ENCODE results near the gene GJD4. TPM values are rescaled to one million over a fixed set of nuclear protein-coding genes. Genes with fewer than 3 reads are reported as not detected.

GJD4 gene
- total and polyA plus RNA-seq, 2 donors (not counting 1 experiment from before 2014, with no cell fraction given) = not detected

- 93% methylated on average over 10 of the region's 11 CpGs for WGBS (ENCODE audit: insufficient coverage)
- H3K4me2 ChIP-seq (replicated peaks; ENCODE audit: low read depth, low read length, poor library complexity, severe bottlenecking) = no peak overlapping the region
- no peaks in the 10 kb centered on the region for H3K4me1 Mint-ChIP-seq
- H3K36me3 ChIP-seq (replicated peaks in 1 of 2; ENCODE audit: control extremely low read depth in 1 of 2, control insufficient read depth in 1 of 2, extremely low read depth in 1 of 2, insufficient read depth in 2 of 2, low read length in 1 of 2) = no peaks in the 10 kb centered on the region
- no peak overlapping the region for H3K4me3 ChIP-seq (ENCODE audit: control extremely low read depth in 1 of 5, extremely low read depth in 1 of 5, insufficient read depth in 1 of 5, low read depth in 2 of 5, low read length in 4 of 5)
- no peak overlapping the region for H2AFZ ChIP-seq (ENCODE audit: insufficient read depth, low read depth, low read length, poor library complexity, severe bottlenecking)
- H3K79me2 ChIP-seq (ENCODE audit: control insufficient read depth, insufficient read depth, low read length) = no peaks in the 10 kb centered on the region
- ATAC-seq (ENCODE audit: low read depth) (no peak), DNase-seq (no peak)
- peaks cover 0 to 3% (median 2%) of the 10 kb centered on the region in 3 donors for H3K9me3 ChIP-seq (ENCODE audit: control extremely low read depth in 1 of 3, control insufficient read depth in 2 of 3, insufficient read depth in 1 of 3, low read length in 2 of 3)
- intact Hi-C loops (cut with micrococcal nuclease) = no loop called here
- peaks cover 0 to 8% (median 1%) of the 10 kb centered on the region in 4 experiments for H3K27me3 ChIP-seq (replicated peaks in 1 of 4; ENCODE audit: control extremely low read depth in 1 of 4, control insufficient read depth in 3 of 4, insufficient read depth in 4 of 4, low read length in 3 of 4)
- no peak overlapping the region for H3K4me3 Mint-ChIP-seq
- CTCF ChIA-PET = no interaction called here
- peaks cover 16% of the 10 kb centered on the region for H3K27me3 Mint-ChIP-seq
- no peaks in the 10 kb centered on the region for H3K4me1 ChIP-seq (ENCODE audit: control insufficient read depth in 2 of 2, insufficient read depth in 2 of 2, low read length in 2 of 2)
- H3K9ac ChIP-seq (ENCODE audit: low read length) = no peak overlapping the region
- H3K27ac Mint-ChIP-seq = no peak overlapping the region
- no peaks in the 10 kb centered on the region for H4K20me1 ChIP-seq (ENCODE audit: control insufficient read depth, insufficient read depth, low read length, poor library complexity, severe bottlenecking)
- no peak overlapping the region for H3K27ac ChIP-seq (ENCODE audit: low read length in 2 of 2)
- POLR2A ChIA-PET = no interaction called here
- TF ChIP-seq, protein P1, sequence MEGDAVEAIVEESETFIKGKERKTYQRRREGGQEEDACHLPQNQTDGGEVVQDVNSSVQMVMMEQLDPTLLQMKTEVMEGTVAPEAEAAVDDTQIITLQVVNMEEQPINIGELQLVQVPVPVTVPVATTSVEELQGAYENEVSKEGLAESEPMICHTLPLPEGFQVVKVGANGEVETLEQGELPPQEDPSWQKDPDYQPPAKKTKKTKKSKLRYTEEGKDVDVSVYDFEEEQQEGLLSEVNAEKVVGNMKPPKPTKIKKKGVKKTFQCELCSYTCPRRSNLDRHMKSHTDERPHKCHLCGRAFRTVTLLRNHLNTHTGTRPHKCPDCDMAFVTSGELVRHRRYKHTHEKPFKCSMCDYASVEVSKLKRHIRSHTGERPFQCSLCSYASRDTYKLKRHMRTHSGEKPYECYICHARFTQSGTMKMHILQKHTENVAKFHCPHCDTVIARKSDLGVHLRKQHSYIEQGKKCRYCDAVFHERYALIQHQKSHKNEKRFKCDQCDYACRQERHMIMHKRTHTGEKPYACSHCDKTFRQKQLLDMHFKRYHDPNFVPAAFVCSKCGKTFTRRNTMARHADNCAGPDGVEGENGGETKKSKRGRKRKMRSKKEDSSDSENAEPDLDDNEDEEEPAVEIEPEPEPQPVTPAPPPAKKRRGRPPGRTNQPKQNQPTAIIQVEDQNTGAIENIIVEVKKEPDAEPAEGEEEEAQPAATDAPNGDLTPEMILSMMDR (IDR thresholded peaks at IDR 0.05) = no peak
- no peak for TF ChIP-seq EZH2 (IDR thresholded peaks at IDR 0.05; ENCODE audit: borderline replicate concordance, insufficient read depth, low read depth, low read length, poor library complexity, severe bottlenecking)
- no peaks in the 10 kb centered on the region for H3K9me3 Mint-ChIP-seq (ENCODE audit: insufficient read depth)
Observed at GRCh38 chr10:35585356-35585755, 19.8 kb upstream of the GJD4 start.

DNA sequence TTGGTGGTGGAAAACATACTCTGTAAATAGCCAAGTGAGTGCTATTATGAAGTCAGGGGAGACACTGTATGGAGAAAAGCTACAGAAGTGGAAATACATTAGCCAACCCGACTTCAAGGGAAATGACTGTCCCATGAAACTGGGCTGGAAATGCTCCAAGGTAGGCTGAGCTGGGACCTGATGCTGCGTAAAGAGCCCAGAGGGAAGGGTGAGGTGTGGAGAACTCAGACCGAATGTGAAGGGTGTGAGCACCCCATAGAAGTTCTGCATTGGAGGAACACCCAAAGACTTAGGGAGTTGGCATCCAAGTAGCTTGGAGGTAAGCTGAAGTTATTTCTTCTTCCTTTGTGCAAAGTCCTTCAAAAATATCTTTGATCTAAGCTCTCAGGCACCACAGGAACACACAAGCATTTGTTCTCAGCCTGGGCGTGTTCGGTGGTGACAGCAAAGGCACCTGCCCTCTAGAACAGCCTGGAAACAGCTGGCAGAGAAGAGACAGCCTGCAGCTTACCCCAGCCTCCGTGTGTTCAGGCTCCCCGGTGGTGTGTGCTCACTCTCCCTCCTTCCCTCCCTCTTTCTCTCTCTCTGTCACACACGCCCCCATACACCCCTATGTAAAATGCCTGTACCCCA, 19.1 kb upstream of the GJD4 start:
- DNase-seq = no peak
- Histone ChIP-seq H3K4me3 (ENCODE audit: control extremely low read depth in 1 of 5, extremely low read depth in 1 of 5, insufficient read depth in 1 of 5, low read depth in 2 of 5, low read length in 4 of 5) (no peak overlapping the region), H3K36me3 (replicated peaks in 1 of 2; ENCODE audit: control extremely low read depth in 1 of 2, control insufficient read depth in 1 of 2, extremely low read depth in 1 of 2, insufficient read depth in 2 of 2, low read length in 1 of 2) (no peaks in the 10 kb centered on the region), H3K9me3 (ENCODE audit: control extremely low read depth in 1 of 3, control insufficient read depth in 2 of 3, insufficient read depth in 1 of 3, low read length in 2 of 3) (peaks cover 0 to 7% (median 2%) of the 10 kb centered on the region in 3 donors), H4K20me1 (ENCODE audit: control insufficient read depth, insufficient read depth, low read length, poor library complexity, severe bottlenecking) (no peaks in the 10 kb centered on the region), H2AFZ (ENCODE audit: insufficient read depth, low read depth, low read length, poor library complexity, severe bottlenecking) (no peak overlapping the region), H3K4me1 (ENCODE audit: control insufficient read depth in 2 of 2, insufficient read depth in 2 of 2, low read length in 2 of 2) (no peaks in the 10 kb centered on the region), H3K9ac (ENCODE audit: low read length) (no peak overlapping the region), H3K4me2 (replicated peaks; ENCODE audit: low read depth, low read length, poor library complexity, severe bottlenecking) (no peak overlapping the region), H3K79me2 (ENCODE audit: control insufficient read depth, insufficient read depth, low read length) (no peaks in the 10 kb centered on the region), H3K27me3 (replicated peaks in 1 of 4; ENCODE audit: control extremely low read depth in 1 of 4, control insufficient read depth in 3 of 4, insufficient read depth in 4 of 4, low read length in 3 of 4) (peaks cover 0 to 5% (median 1%) of the 10 kb centered on the region in 4 experiments), H3K27ac (ENCODE audit: low read length in 2 of 2) (no peak overlapping the region)
- intact Hi-C loops (cut with micrococcal nuclease) = no loop called here
- no peaks in the 10 kb centered on the region for H3K4me1 Mint-ChIP-seq
- CTCF ChIA-PET = no interaction called here
- 50% methylated on average over 6 of the region's 8 CpGs for WGBS (ENCODE audit: insufficient coverage)
- peaks cover 19% of the 10 kb centered on the region for H3K27me3 Mint-ChIP-seq
- peaks cover 2% of the 10 kb centered on the region for H3K9me3 Mint-ChIP-seq (ENCODE audit: insufficient read depth)
- no peak overlapping the region for H3K27ac Mint-ChIP-seq
- no peak for ATAC-seq (ENCODE audit: low read depth)
- no peak for TF ChIP-seq EZH2 (IDR thresholded peaks at IDR 0.05; ENCODE audit: borderline replicate concordance, insufficient read depth, low read depth, low read length, poor library complexity, severe bottlenecking)
- TF ChIP-seq, protein P1 (IDR thresholded peaks at IDR 0.05) = no peak
- H3K4me3 Mint-ChIP-seq = no peak overlapping the region
- POLR2A ChIA-PET = no interaction called here
